Hematopoietic multipotent progenitor cell treated with erythropoietin and hydrocortisone succinate and interleukin-3 and kit ligand, for 17 days (in vitro differentiated cells): ENCODE results near the gene ZNF410.
"Not testable (repeated sequence)": the region's sequence is repeated elsewhere in the genome, so short reads cannot be mapped to it uniquely, and the experiment has no call there.

Experiments used
- DNase-seq: peaks from one replicate; pipeline ENCODE4 v3.0.0-alpha.2; 2015; ENCODE audit warnings: low spot score

ZNF410 gene

GRCh38 chr14:73887694-73888459, 1.2 kb downstream of the ZNF410 start:
- DNase-seq: peak; percentile 16

- no peak for DNase-seq
These were observed 1.7 kb downstream of the ZNF410 start for GRCh38 chr14:73888460-73888725.

GRCh38 chr14:73888971-73889370, 2.3 kb downstream of the ZNF410 start:
- DNase-seq: no peak

- DNase-seq: no peak
These were observed 2.7 kb downstream of the ZNF410 start for GRCh38 chr14:73889376-73889775.

GRCh38 chr14:73894180-73894687, 7.6 kb downstream of the ZNF410 start:
- DNase-seq: not testable (repeated sequence)

GRCh38 chr14:73895939-73896338, 9.3 kb downstream of the ZNF410 start:
- no peak for DNase-seq

- no peak for DNase-seq
These were observed 9.9 kb downstream of the ZNF410 start for GRCh38 chr14:73896521-73896920.

- no peak for DNase-seq
These were observed 16.4 kb downstream of the ZNF410 start for GRCh38 chr14:73903028-73903427.

- DNase-seq: no peak
These were observed 23.0 kb downstream of the ZNF410 start for GRCh38 chr14:73909681-73910080.

- no peak for DNase-seq
These were observed 26.6 kb downstream of the ZNF410 start for GRCh38 chr14:73913256-73913655.

GRCh38 chr14:73916324-73916723, 29.7 kb downstream of the ZNF410 start:
- no peak for DNase-seq

GRCh38 chr14:73919457-73919856, 32.8 kb downstream of the ZNF410 start:
- DNase-seq: not testable (repeated sequence)

- DNase-seq: no peak
These were observed 37.7 kb downstream of the ZNF410 start for GRCh38 chr14:73924337-73924736.

GRCh38 chr14:73935666-73936065, 49.0 kb downstream of the ZNF410 start:
- DNase-seq: no peak

- no peak for DNase-seq
These were observed 49.9 kb downstream of the ZNF410 start for GRCh38 chr14:73936548-73936947.

GRCh38 chr14:73937012-73937411, 50.4 kb downstream of the ZNF410 start:
- DNase-seq: no peak

GRCh38 chr14:73942180-73942579, 55.5 kb downstream of the ZNF410 start:
- DNase-seq: no peak

- no peak for DNase-seq
These were observed 56.4 kb downstream of the ZNF410 start for GRCh38 chr14:73943083-73943482.

- DNase-seq: no peak
These were observed 57.9 kb downstream of the ZNF410 start for GRCh38 chr14:73944432-73945158.

GRCh38 chr14:73945159-73945670, 58.6 kb downstream of the ZNF410 start:
- no peak for DNase-seq

- peak; percentile 90 for DNase-seq
These were observed 63.4 kb downstream of the ZNF410 start, which contains the start of the genes COQ6 and FAM161B for GRCh38 chr14:73949752-73950734. COQ6 (plus strand) TSS chr14:73950302; CDS start chr14:73950333, 31 bp downstream. FAM161B (minus strand) TSS chr14:73950094; CDS start chr14:73950026, 68 bp downstream.

GRCh38 chr14:73953731-73954130, 67.1 kb downstream of the ZNF410 start:
- no peak for DNase-seq
